Measurements from ENCODE around the gene CHRNB2.

Gene CHRNB2

GRCh38 chr1:154547105-154547732, 20.4 kb upstream of the CHRNB2 start:
- FAIRE-seq (no peak), DNase-seq (ENCODE audit: insufficient read length, low spot score) (no peak)
- TF ChIP-seq POLR2A (IDR thresholded peaks at IDR 0.05; ENCODE audit: low read depth, low read length), result no peak

GRCh38 chr1:154548028-154548427, 19.6 kb upstream of the CHRNB2 start:
- no peak for DNase-seq (ENCODE audit: insufficient read length, low spot score)
- no peak for FAIRE-seq
- TF ChIP-seq POLR2A (IDR thresholded peaks at IDR 0.05; ENCODE audit: low read depth, low read length), result no peak

GRCh38 chr1:154549202-154549770, 18.3 kb upstream of the CHRNB2 start:
- no peak for TF ChIP-seq POLR2A (IDR thresholded peaks at IDR 0.05; ENCODE audit: low read depth, low read length)
- no peak for DNase-seq (ENCODE audit: insufficient read length, low spot score)
- no peak for FAIRE-seq

- no peak for FAIRE-seq
- DNase-seq (ENCODE audit: insufficient read length, low spot score), result no peak
- TF ChIP-seq POLR2A (IDR thresholded peaks at IDR 0.05; ENCODE audit: low read depth, low read length), result no peak
These were observed 17.5 kb upstream of the CHRNB2 start for GRCh38 chr1:154550070-154550469.

GRCh38 chr1:154550657-154551056, 16.9 kb upstream of the CHRNB2 start:
- FAIRE-seq (no peak), DNase-seq (ENCODE audit: insufficient read length, low spot score) (no peak)
- no peak for TF ChIP-seq POLR2A (IDR thresholded peaks at IDR 0.05; ENCODE audit: low read depth, low read length)

GRCh38 chr1:154551474-154551873, 16.1 kb upstream of the CHRNB2 start:
- TF ChIP-seq POLR2A (IDR thresholded peaks at IDR 0.05; ENCODE audit: low read depth, low read length), result no peak
- DNase-seq (ENCODE audit: insufficient read length, low spot score), result no peak
- FAIRE-seq, result no peak

- DNase-seq (ENCODE audit: insufficient read length, low spot score) (no peak), FAIRE-seq (no peak)
- no peak for TF ChIP-seq POLR2A (IDR thresholded peaks at IDR 0.05; ENCODE audit: low read depth, low read length)
These were observed 15.5 kb upstream of the CHRNB2 start for GRCh38 chr1:154552036-154552435.

GRCh38 chr1:154553056-154554030, 14.2 kb upstream of the CHRNB2 start:
- DNase-seq (ENCODE audit: insufficient read length, low spot score), result no peak
- no peak for FAIRE-seq
- no peak for TF ChIP-seq POLR2A (IDR thresholded peaks at IDR 0.05; ENCODE audit: low read depth, low read length)

GRCh38 chr1:154556422-154556821, 11.2 kb upstream of the CHRNB2 start:
- DNase-seq (ENCODE audit: insufficient read length, low spot score) (no peak), FAIRE-seq (no peak)
- TF ChIP-seq POLR2A (IDR thresholded peaks at IDR 0.05; ENCODE audit: low read depth, low read length), result no peak

- FAIRE-seq (no peak), DNase-seq (ENCODE audit: insufficient read length, low spot score) (no peak)
- no peak for TF ChIP-seq POLR2A (IDR thresholded peaks at IDR 0.05; ENCODE audit: low read depth, low read length)
These were observed 10.2 kb upstream of the CHRNB2 start for GRCh38 chr1:154557248-154557938.

GRCh38 chr1:154557939-154558719, 9.4 kb upstream of the CHRNB2 start, which contains the start of gene UBE2Q1:
UBE2Q1 (minus strand) TSS chr1:154558662; CDS start chr1:154558553, 109 bp downstream.
- no peak for FAIRE-seq
- no peak for DNase-seq (ENCODE audit: insufficient read length, low spot score)
- TF ChIP-seq POLR2A (IDR thresholded peaks at IDR 0.05; ENCODE audit: low read depth, low read length), result no peak

- FAIRE-seq (no peak), DNase-seq (ENCODE audit: insufficient read length, low spot score) (peak; percentile 95)
- peak; percentile 61; the same call in 1 of the 2 replicates for TF ChIP-seq POLR2A (IDR thresholded peaks at IDR 0.05; ENCODE audit: low read depth, low read length)
These were observed 8.7 kb upstream of the CHRNB2 start for GRCh38 chr1:154558720-154559465.

All from H54 (cell line).